ENCODE measurements around the gene BIK. TPM values are rescaled to one million over a fixed set of nuclear protein-coding genes. Genes with fewer than 3 reads are reported as not detected.
A peak's percentile ranks its signal among the peaks of the same experiment; 100 is the strongest.

The BIK gene
- total and polyA plus RNA-seq, 4 donors: 2.7 to 7.6 (median 4.6) TPM

DNA sequence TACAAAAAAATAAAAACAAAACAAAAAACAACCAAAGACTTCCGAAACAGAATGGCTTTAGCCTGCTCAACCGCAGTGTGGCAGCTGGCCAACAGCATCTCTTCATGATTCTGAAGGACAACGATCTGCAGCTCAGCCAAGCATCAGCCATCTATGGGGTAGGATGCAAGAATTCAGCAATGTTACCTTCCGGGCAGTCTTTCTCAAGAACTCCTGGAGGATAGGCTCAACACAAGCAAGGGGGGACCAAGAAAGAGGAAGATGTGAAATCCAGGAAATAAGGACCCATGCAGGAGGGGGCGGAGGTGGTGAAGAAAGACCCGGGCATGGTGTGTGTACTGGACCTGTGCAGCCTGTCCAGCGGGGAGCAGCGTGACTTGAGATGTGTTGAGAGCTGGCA, 37.3 kb downstream of the BIK start:
- Histone ChIP-seq H3K9ac (ENCODE audit: insufficient read depth in 1 of 2, low read length in 2 of 2) (no peak overlapping the region), H3K36me3 (ENCODE audit: control insufficient read depth in 4 of 4, insufficient read depth in 4 of 4, low read length in 4 of 4) (no peaks in the 10 kb centered on the region), H3K9me3 (ENCODE audit: control insufficient read depth in 4 of 4, insufficient read depth in 3 of 4, low read length in 3 of 4) (peaks cover 0 to 1% (median 0%) of the 10 kb centered on the region in 4 donors), H3K27me3 (ENCODE audit: control insufficient read depth in 3 of 3, insufficient read depth in 3 of 3, low read length in 2 of 3) (no peaks in the 10 kb centered on the region), H3K4me3 (no peak overlapping the region), H3K27ac (ENCODE audit: low read depth in 1 of 2, low read length in 1 of 2) (peak overlapping the region in 1 of 2 donors; percentile 45), H3K4me1 (ENCODE audit: control insufficient read depth in 5 of 5, insufficient read depth in 5 of 5, low read length in 5 of 5) (peaks cover 0 to 13% (median 8%) of the 10 kb centered on the region in 5 donors)
- DNase-seq (no peak), ATAC-seq (ENCODE audit: insufficient read depth, low FRiP score) (no peak)
- WGBS, 2 donors: 28 to 47% methylated on average over 8 of the region's 8 CpGs
- TF ChIP-seq, protein P1, sequence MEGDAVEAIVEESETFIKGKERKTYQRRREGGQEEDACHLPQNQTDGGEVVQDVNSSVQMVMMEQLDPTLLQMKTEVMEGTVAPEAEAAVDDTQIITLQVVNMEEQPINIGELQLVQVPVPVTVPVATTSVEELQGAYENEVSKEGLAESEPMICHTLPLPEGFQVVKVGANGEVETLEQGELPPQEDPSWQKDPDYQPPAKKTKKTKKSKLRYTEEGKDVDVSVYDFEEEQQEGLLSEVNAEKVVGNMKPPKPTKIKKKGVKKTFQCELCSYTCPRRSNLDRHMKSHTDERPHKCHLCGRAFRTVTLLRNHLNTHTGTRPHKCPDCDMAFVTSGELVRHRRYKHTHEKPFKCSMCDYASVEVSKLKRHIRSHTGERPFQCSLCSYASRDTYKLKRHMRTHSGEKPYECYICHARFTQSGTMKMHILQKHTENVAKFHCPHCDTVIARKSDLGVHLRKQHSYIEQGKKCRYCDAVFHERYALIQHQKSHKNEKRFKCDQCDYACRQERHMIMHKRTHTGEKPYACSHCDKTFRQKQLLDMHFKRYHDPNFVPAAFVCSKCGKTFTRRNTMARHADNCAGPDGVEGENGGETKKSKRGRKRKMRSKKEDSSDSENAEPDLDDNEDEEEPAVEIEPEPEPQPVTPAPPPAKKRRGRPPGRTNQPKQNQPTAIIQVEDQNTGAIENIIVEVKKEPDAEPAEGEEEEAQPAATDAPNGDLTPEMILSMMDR (IDR thresholded peaks at IDR 0.05; ENCODE audit: control extremely low read depth, extremely low read depth): no peak

DNA sequence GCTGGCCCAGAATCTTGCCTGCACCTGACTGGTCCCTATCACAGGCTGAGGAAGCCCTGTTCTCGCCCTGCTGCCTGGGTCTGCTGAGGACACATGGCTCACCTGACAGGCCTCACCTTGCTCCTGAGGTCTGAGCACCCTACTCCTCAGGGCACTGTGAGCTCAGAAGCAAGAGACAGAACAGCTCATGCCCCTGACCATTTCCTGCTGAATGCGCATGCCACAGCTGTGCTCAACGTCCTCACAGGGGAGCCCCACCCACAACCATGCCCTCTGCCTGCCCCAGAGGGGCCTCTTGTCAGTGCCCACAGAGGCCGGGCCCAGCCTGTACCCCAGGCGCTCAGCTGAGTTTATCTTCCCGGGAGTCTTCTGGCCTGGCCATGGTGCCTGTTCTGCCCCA, 38.0 kb downstream of the BIK start:
- Histone ChIP-seq H3K9ac (ENCODE audit: insufficient read depth in 1 of 2, low read length in 2 of 2) (no peak overlapping the region), H3K27me3 (ENCODE audit: control insufficient read depth in 3 of 3, insufficient read depth in 3 of 3, low read length in 2 of 3) (no peaks in the 10 kb centered on the region), H3K9me3 (ENCODE audit: control insufficient read depth in 4 of 4, insufficient read depth in 3 of 4, low read length in 3 of 4) (no peaks in the 10 kb centered on the region), H3K4me1 (ENCODE audit: control insufficient read depth in 5 of 5, insufficient read depth in 5 of 5, low read length in 5 of 5) (peaks cover 0 to 14% (median 7%) of the 10 kb centered on the region in 5 donors), H3K4me3 (no peak overlapping the region), H3K36me3 (ENCODE audit: control insufficient read depth in 4 of 4, insufficient read depth in 4 of 4, low read length in 4 of 4) (no peaks in the 10 kb centered on the region), H3K27ac (ENCODE audit: low read depth in 1 of 2, low read length in 1 of 2) (no peak overlapping the region)
- WGBS, 2 donors: 25 to 49% methylated on average over 6 of the region's 6 CpGs
- TF ChIP-seq, protein P1 (IDR thresholded peaks at IDR 0.05; ENCODE audit: control extremely low read depth, extremely low read depth): no peak
- DNase-seq: no peak
- ATAC-seq (ENCODE audit: insufficient read depth, low FRiP score): no peak

DNA sequence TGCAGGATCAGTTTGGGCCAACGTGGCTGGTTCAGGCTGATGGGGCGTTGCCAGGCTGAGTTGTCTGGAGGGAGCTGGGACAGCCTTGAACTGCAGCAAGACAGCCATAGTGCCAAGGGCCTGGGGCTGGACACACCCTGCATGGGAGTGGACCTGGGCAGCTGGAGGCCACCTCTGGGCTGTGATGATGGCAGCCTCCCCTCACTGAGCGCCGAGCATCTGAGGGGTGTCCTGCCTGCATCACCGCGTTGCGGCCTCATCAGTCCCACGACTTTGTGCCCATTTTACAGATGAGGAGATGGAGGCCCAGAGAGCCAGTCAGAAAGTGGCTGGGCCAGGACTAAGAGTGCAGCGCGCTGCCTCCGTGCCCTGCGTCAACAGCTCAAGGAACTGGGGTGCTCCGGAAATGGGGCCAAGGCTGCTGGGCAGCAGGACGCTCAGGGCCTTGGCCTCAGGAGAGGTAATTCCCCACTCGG, 40.2 kb downstream of the BIK start:
- ATAC-seq (ENCODE audit: insufficient read depth, low FRiP score): no peak
- peak overlapping the region in 1 of 2 donors; percentile 47 for H3K9ac ChIP-seq (ENCODE audit: insufficient read depth in 1 of 2, low read length in 2 of 2)
- DNase-seq: no peak
- no peaks in the 10 kb centered on the region for H3K9me3 ChIP-seq (ENCODE audit: control insufficient read depth in 4 of 4, insufficient read depth in 3 of 4, low read length in 3 of 4)
- TF ChIP-seq, protein P1 (IDR thresholded peaks at IDR 0.05; ENCODE audit: control extremely low read depth, extremely low read depth): no peak
- WGBS, 2 donors: 71 to 72% methylated on average over 15 of the region's 15 CpGs
- peaks cover 0 to 14% (median 12%) of the 10 kb centered on the region in 5 donors for H3K4me1 ChIP-seq (ENCODE audit: control insufficient read depth in 5 of 5, insufficient read depth in 5 of 5, low read length in 5 of 5)
- H3K27me3 ChIP-seq (ENCODE audit: control insufficient read depth in 3 of 3, insufficient read depth in 3 of 3, low read length in 2 of 3): no peaks in the 10 kb centered on the region
- H3K4me3 ChIP-seq: peak overlapping the region; percentile 27
- H3K36me3 ChIP-seq (ENCODE audit: control insufficient read depth in 4 of 4, insufficient read depth in 4 of 4, low read length in 4 of 4): peaks cover 0 to 5% (median 0%) of the 10 kb centered on the region in 4 donors
- H3K27ac ChIP-seq (ENCODE audit: low read depth in 1 of 2, low read length in 1 of 2): peak overlapping the region in 1 of 2 donors; percentile 66
